Effector CD4-positive, alpha-beta T cell (primary cell): ENCODE measurements around the gene DOCK3.
"Not testable (repeated sequence)": the region's sequence is repeated elsewhere in the genome, so short reads cannot be mapped to it uniquely, and the experiment has no call there.

Experiments used
- DNase-seq: peaks from one replicate; pipeline ENCODE4 v3.0.0-alpha.2; 2020

DOCK3 gene

GRCh38 chr3:51269466-51269865 is 594.7 kb downstream of the DOCK3 start:
- no peak for DNase-seq

GRCh38 chr3:51270559-51270958 is 595.8 kb downstream of the DOCK3 start:
- no peak for DNase-seq

GRCh38 chr3:51271172-51271571 is 596.4 kb downstream of the DOCK3 start:
- DNase-seq = no peak

GRCh38 chr3:51274052-51274451 is 599.3 kb downstream of the DOCK3 start:
- no peak for DNase-seq

GRCh38 chr3:51275111-51275805 is 600.5 kb downstream of the DOCK3 start:
- DNase-seq = no peak

GRCh38 chr3:51276046-51276445 is 601.3 kb downstream of the DOCK3 start:
- no peak for DNase-seq

GRCh38 chr3:51279448-51279847 is 604.7 kb downstream of the DOCK3 start:
- DNase-seq = no peak

- no peak for DNase-seq
Observed at GRCh38 chr3:51280176-51280575, 605.4 kb downstream of the DOCK3 start.

GRCh38 chr3:51282931-51283330 is 608.2 kb downstream of the DOCK3 start:
- DNase-seq = no peak

GRCh38 chr3:51283421-51283820 is 608.7 kb downstream of the DOCK3 start:
- DNase-seq = no peak

GRCh38 chr3:51295625-51296024 is 620.9 kb downstream of the DOCK3 start:
- DNase-seq = no peak

GRCh38 chr3:51297333-51297732 is 622.6 kb downstream of the DOCK3 start:
- no peak for DNase-seq

GRCh38 chr3:51304230-51304629 is 629.5 kb downstream of the DOCK3 start:
- DNase-seq = no peak

- no peak for DNase-seq
Observed at GRCh38 chr3:51306093-51306492, 631.4 kb downstream of the DOCK3 start.

GRCh38 chr3:51307458-51307857 is 632.7 kb downstream of the DOCK3 start:
- no peak for DNase-seq

- DNase-seq = not testable (repeated sequence)
Observed at GRCh38 chr3:51307945-51308607, 633.3 kb downstream of the DOCK3 start.

- DNase-seq = no peak
Observed at GRCh38 chr3:51311055-51311454, 636.3 kb downstream of the DOCK3 start.

GRCh38 chr3:51328206-51328605 is 653.5 kb downstream of the DOCK3 start:
- DNase-seq = no peak

GRCh38 chr3:51330046-51330445 is 655.3 kb downstream of the DOCK3 start:
- no peak for DNase-seq

GRCh38 chr3:51332156-51332555 is 657.4 kb downstream of the DOCK3 start:
- no peak for DNase-seq

GRCh38 chr3:51333021-51333420 is 658.3 kb downstream of the DOCK3 start:
- DNase-seq = no peak

- no peak for DNase-seq
Observed at GRCh38 chr3:51336261-51336660, 661.5 kb downstream of the DOCK3 start.

- no peak for DNase-seq
Observed at GRCh38 chr3:51337666-51338065, 662.9 kb downstream of the DOCK3 start.

GRCh38 chr3:51338632-51339031 is 663.9 kb downstream of the DOCK3 start:
- no peak for DNase-seq
